ENCODE data around the gene ZNF407. TPM values are rescaled to one million over a fixed set of nuclear protein-coding genes. Genes with fewer than 3 reads are reported as not detected.

Gene ZNF407
- total and polyA plus RNA-seq, 2 experiments from 2014 or later, result 2.1 to 10.4 TPM

- no peak overlapping the region for H2AFZ ChIP-seq
- H3K79me2 ChIP-seq (replicated peaks; ENCODE audit: insufficient read depth), result no peaks in the 10 kb centered on the region
- H3K27ac ChIP-seq (ENCODE audit: low read depth), result no peak overlapping the region
- no peaks in the 10 kb centered on the region for H3F3A ChIP-seq (replicated peaks; ENCODE audit: low read depth)
- Mint-ChIP-seq H3K27me3 (ENCODE audit: insufficient read depth, low read depth, poor library complexity) (no peaks in the 10 kb centered on the region), H3K4me1 (peaks cover 12% of the 10 kb centered on the region), H3K36me3 (ENCODE audit: low read depth) (no peaks in the 10 kb centered on the region), H3K4me3 (no peak overlapping the region), H3K9me3 (no peaks in the 10 kb centered on the region), H3K27ac (no peak overlapping the region)
- no peak for DNase-seq (ENCODE audit: low spot score)
- no peaks in the 10 kb centered on the region for H3K27me3 ChIP-seq (ENCODE audit: insufficient read depth)
- no peak for TF ChIP-seq ZNF462 (CRISPR knock-in tag; IDR thresholded peaks at IDR 0.05)
- no peak for ATAC-seq
- H3K9me2 ChIP-seq (ENCODE audit: insufficient read depth), result no peaks in the 10 kb centered on the region
- no peak overlapping the region for H3K4me3 ChIP-seq
- H3K4me1 ChIP-seq (ENCODE audit: insufficient read depth), result peaks cover 8% of the 10 kb centered on the region
- H3K36me3 ChIP-seq (ENCODE audit: insufficient read depth), result no peaks in the 10 kb centered on the region
- H4K20me1 ChIP-seq (replicated peaks; ENCODE audit: insufficient read depth), result no peaks in the 10 kb centered on the region
- H3K4me2 ChIP-seq, result no peak overlapping the region
Observed at GRCh38 chr18:75008186-75008585, 410.5 kb downstream of the ZNF407 start.

- no peaks in the 10 kb centered on the region for H3K27me3 ChIP-seq (ENCODE audit: insufficient read depth)
- H3K9me2 ChIP-seq (ENCODE audit: insufficient read depth), result no peaks in the 10 kb centered on the region
- H3K4me3 ChIP-seq, result no peak overlapping the region
- Mint-ChIP-seq H3K4me3 (no peak overlapping the region), H3K36me3 (ENCODE audit: low read depth) (no peaks in the 10 kb centered on the region), H3K9me3 (no peaks in the 10 kb centered on the region), H3K27me3 (ENCODE audit: insufficient read depth, low read depth, poor library complexity) (no peaks in the 10 kb centered on the region), H3K27ac (no peak overlapping the region), H3K4me1 (peaks cover 10% of the 10 kb centered on the region; the same call in 2 of the 3 replicates)
- H3F3A ChIP-seq (replicated peaks; ENCODE audit: low read depth), result no peaks in the 10 kb centered on the region
- no peak overlapping the region for H3K27ac ChIP-seq (ENCODE audit: low read depth)
- H3K36me3 ChIP-seq (ENCODE audit: insufficient read depth), result no peaks in the 10 kb centered on the region
- DNase-seq (ENCODE audit: low spot score) (no peak), ATAC-seq (no peak)
- H3K4me2 ChIP-seq, result no peak overlapping the region
- no peak overlapping the region for H2AFZ ChIP-seq
- H3K79me2 ChIP-seq (replicated peaks; ENCODE audit: insufficient read depth), result no peaks in the 10 kb centered on the region
- no peak for TF ChIP-seq JUNB (IDR thresholded peaks at IDR 0.05; ENCODE audit: unreplicated experiment)
- no peak for TF ChIP-seq ETS1 (IDR thresholded peaks at IDR 0.05)
- no peak for TF ChIP-seq CREB1 (CRISPR knock-in tag; IDR thresholded peaks at IDR 0.05; ENCODE audit: low read depth)
- TF ChIP-seq ZNF462 (CRISPR knock-in tag; IDR thresholded peaks at IDR 0.05), result no peak
- no peaks in the 10 kb centered on the region for H3K4me1 ChIP-seq (ENCODE audit: insufficient read depth)
- no peaks in the 10 kb centered on the region for H4K20me1 ChIP-seq (replicated peaks; ENCODE audit: insufficient read depth)
Observed at GRCh38 chr18:75009296-75009695, 411.6 kb downstream of the ZNF407 start.
